ENCODE data around the gene PHLDA2. TPM values are rescaled to one million over a fixed set of nuclear protein-coding genes. Genes with fewer than 3 reads are reported as not detected.

The PHLDA2 gene
- total RNA-seq, 2 experiments from 2014 or later, result 3.6 to 3.7 TPM

DNA sequence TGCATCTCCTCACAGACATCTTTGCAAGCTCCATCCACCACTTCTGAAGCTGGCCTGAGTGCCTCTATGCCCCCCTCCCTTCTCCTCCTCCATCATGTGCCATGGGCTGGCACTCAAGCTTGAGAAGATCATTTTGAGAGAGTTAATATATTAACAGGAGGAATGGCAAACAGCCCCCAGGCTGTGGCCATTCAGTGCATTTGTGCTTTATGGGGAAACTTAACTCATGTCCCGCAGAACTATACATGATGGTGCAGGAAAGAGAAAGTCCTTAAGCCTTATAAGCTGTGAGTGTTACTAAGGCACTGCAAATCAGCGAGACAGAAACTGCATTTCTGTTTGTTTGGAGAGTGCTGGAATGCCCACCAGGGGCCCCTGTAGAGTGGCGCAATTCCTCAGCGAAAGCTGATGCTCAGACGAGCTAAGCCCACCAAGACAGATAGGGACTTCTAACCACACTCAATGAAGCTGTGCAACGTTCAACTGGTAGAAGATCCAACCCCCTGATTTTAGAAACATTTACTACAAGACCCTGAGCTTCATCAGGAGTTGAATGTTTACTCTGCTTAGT lies 26.8 kb upstream of the PHLDA2 start:
- intact Hi-C loops (cut with micrococcal nuclease), result no loop called here
- TF ChIP-seq, protein P1, sequence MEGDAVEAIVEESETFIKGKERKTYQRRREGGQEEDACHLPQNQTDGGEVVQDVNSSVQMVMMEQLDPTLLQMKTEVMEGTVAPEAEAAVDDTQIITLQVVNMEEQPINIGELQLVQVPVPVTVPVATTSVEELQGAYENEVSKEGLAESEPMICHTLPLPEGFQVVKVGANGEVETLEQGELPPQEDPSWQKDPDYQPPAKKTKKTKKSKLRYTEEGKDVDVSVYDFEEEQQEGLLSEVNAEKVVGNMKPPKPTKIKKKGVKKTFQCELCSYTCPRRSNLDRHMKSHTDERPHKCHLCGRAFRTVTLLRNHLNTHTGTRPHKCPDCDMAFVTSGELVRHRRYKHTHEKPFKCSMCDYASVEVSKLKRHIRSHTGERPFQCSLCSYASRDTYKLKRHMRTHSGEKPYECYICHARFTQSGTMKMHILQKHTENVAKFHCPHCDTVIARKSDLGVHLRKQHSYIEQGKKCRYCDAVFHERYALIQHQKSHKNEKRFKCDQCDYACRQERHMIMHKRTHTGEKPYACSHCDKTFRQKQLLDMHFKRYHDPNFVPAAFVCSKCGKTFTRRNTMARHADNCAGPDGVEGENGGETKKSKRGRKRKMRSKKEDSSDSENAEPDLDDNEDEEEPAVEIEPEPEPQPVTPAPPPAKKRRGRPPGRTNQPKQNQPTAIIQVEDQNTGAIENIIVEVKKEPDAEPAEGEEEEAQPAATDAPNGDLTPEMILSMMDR (IDR thresholded peaks at IDR 0.05), result no peak
- H3K4me1 Mint-ChIP-seq (ENCODE audit: low read depth), result peaks cover 25% of the 10 kb centered on the region
- DNase-seq (no peak), ATAC-seq (no peak)
- H3K4me3 Mint-ChIP-seq, result no peak overlapping the region
- POLR2A ChIA-PET, result interaction anchor here (1.2 kb wide), 1 partner anchor 16 kb away, joined by 4 read pairs; no protein-coding TSS in a partner anchor
- peak overlapping the region; percentile 23 for H3K27ac Mint-ChIP-seq
- H3K27me3 Mint-ChIP-seq, result no peaks in the 10 kb centered on the region
- H3K9me3 Mint-ChIP-seq, result no peaks in the 10 kb centered on the region
- CTCF ChIA-PET, result interaction anchor here (0.6 to 3.5 kb wide), 5 partner anchors 10 to 1932 kb away, joined by 3 to 12 read pairs (median 8); no protein-coding TSS in a partner anchor
- peaks cover 76% of the 10 kb centered on the region for H3K36me3 Mint-ChIP-seq (ENCODE audit: low read depth)

DNA sequence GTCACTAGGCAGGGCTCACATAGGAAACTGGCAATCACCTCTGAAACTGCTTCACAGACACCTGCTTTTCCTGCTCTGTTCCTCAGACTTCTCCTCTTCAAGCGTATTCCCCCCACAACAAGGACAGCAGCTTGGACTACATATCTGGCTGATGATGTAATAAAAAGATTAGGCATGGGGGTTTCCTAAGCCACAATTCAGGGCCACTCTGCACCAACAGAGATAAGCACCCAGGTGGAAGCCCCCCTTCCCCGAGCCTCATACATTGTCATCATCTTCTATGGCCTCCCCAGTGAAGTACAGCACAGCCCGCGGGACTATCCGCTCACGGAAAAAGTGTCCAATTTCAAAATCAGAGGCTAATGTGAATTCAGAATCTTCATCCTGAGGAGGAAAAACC lies 25.0 kb upstream of the PHLDA2 start:
- peaks cover 34% of the 10 kb centered on the region for H3K4me1 Mint-ChIP-seq (ENCODE audit: low read depth)
- TF ChIP-seq, protein P1 (IDR thresholded peaks at IDR 0.05), result no peak
- H3K9me3 Mint-ChIP-seq, result no peaks in the 10 kb centered on the region
- peak overlapping the region; percentile 70 for H3K27ac Mint-ChIP-seq
- peaks cover 74% of the 10 kb centered on the region for H3K36me3 Mint-ChIP-seq (ENCODE audit: low read depth)
- DNase-seq, result no peak
- CTCF ChIA-PET, result interaction anchor here (0.7 to 3.5 kb wide), 9 partner anchors 8 to 422 kb away, joined by 3 to 12 read pairs (median 3); no protein-coding TSS in a partner anchor
- no peak overlapping the region for H3K4me3 Mint-ChIP-seq
- H3K27me3 Mint-ChIP-seq, result no peaks in the 10 kb centered on the region
- ATAC-seq, result no peak
- intact Hi-C loops (cut with micrococcal nuclease), result no loop called here
- POLR2A ChIA-PET, result interaction anchor here (0.8 to 2.8 kb wide), 6 partner anchors 10 to 81 kb away, joined by 3 to 11 read pairs (median 4); no protein-coding TSS in a partner anchor

DNA sequence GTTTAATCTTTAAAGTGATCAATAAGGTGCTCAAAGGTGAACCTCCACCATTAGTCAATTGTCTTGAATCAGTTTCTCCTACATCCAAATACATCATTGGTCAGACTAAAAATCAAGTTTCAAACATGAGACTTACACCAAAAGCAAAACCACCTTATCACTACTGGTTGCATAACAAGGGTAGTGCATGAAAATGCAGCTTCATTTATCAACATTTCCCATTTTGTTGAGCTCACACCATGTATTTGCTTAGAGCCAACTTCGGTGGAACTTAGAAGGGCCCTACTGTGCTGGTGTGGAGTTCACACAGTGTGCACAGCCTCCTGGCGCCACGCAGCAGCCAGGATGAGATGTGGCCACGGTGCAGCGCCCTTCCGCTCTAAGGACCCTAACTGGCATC lies 23.1 kb upstream of the PHLDA2 start:
- H3K4me1 Mint-ChIP-seq (ENCODE audit: low read depth), result peaks cover 47% of the 10 kb centered on the region
- intact Hi-C loops (cut with micrococcal nuclease), result no loop called here
- TF ChIP-seq, protein P1 (IDR thresholded peaks at IDR 0.05), result no peak
- peak overlapping the region; percentile 45 for H3K27ac Mint-ChIP-seq
- H3K27me3 Mint-ChIP-seq, result no peaks in the 10 kb centered on the region
- H3K9me3 Mint-ChIP-seq, result no peaks in the 10 kb centered on the region
- CTCF ChIA-PET, result interaction anchor here (1.0 to 1.7 kb wide), 3 partner anchors 10 to 419 kb away, joined by 3 read pairs; no protein-coding TSS in a partner anchor
- no peak for ATAC-seq
- no peak overlapping the region for H3K4me3 Mint-ChIP-seq
- no peak for DNase-seq
- peaks cover 77% of the 10 kb centered on the region for H3K36me3 Mint-ChIP-seq (ENCODE audit: low read depth)
- POLR2A ChIA-PET, result interaction anchor here (1.1 to 2.8 kb wide), 5 partner anchors 8 to 23 kb away, joined by 3 to 11 read pairs (median 5); no protein-coding TSS in a partner anchor

DNA sequence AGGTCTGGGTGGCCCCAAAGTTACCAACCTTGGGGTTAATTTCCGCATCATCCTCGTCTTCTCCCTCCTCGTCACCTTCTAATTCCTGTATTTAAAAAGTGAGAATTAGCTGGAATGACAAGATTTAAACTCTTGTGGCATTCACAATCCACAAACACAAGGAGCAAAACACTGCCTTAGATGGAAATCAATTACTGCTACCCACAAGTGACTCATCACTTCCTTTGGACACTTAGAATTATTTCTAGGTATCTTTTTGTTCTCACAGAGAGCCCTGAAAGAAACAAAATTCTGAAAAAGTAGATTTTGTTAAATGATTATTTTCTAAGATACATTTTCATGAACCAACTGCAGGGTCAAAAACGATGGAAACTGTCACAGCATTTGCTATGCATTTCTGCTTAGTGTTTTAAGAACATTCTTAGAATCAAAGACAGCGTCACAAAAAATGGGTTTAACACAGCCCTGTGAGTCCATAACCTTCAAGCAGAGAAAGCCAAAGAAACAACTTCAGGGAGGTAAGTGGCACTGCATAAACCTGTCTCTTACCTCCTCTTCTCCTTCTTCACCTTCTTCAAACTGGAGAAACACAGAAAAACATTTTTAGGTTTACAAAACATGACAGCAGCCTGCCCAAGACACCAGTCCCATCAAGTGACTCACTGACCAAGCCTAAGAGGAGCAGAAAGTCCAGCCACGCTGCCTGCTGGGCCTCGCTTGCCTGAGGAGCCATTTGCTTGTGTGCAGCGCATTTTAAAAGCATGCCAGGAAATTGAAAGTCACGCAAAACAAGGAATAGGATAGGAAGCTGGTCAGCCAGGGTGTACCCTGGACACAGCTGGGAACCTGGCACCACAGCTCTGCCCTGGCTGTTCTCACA lies 22.3 kb upstream of the PHLDA2 start:
- TF ChIP-seq, protein P1 (IDR thresholded peaks at IDR 0.05), result no peak
- CTCF ChIA-PET, result interaction anchor here (1.0 kb wide), 1 partner anchor 418 kb away, joined by 3 read pairs; no protein-coding TSS in a partner anchor
- peaks cover 69% of the 10 kb centered on the region for H3K36me3 Mint-ChIP-seq (ENCODE audit: low read depth)
- no peak overlapping the region for H3K4me3 Mint-ChIP-seq
- no peaks in the 10 kb centered on the region for H3K9me3 Mint-ChIP-seq
- POLR2A ChIA-PET, result interaction anchor here (1.1 to 2.8 kb wide), 4 partner anchors 9 to 20 kb away, joined by 3 to 11 read pairs (median 4); no protein-coding TSS in a partner anchor
- intact Hi-C loops (cut with micrococcal nuclease), result no loop called here
- H3K27ac Mint-ChIP-seq, result peak overlapping the region; percentile 67
- DNase-seq (no peak), ATAC-seq (no peak)
- no peaks in the 10 kb centered on the region for H3K27me3 Mint-ChIP-seq
- H3K4me1 Mint-ChIP-seq (ENCODE audit: low read depth), result peaks cover 54% of the 10 kb centered on the region
